DMS79 (cell line): ENCODE data around the gene NRARP.
"Not testable (repeated sequence)": the region's sequence is repeated elsewhere in the genome, so short reads cannot be mapped to it uniquely, and the experiment has no call there.

Experiments used
- DNase-seq: peaks from one replicate; lab custom pipeline; 2025; lab: John Stamatoyannopoulos, UW

NRARP gene, protein sequence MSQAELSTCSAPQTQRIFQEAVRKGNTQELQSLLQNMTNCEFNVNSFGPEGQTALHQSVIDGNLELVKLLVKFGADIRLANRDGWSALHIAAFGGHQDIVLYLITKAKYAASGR

DNA sequence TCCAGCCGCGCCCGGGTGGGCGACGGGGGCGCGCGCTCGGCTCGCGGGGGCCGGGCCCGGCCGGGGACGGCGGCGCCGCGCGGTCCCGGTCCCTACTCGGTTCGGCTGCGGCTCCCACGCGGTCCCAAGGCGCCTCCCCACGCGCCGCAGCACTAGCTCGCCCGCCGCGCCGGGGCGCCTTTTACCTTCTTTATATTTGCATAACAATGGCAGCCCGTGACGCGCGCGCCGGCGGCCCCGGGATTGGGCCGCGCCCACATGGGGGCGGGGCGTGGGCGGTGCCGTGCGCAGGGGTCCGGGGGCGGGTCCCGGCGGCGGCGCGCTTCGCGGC, at the start of gene NRARP:
Gene NRARP, minus strand, starts transcription at position 154 of the 331 bp plus-strand sequence. CDS start 343 bp downstream, outside the sequence.
- DNase-seq = peak; percentile 53

DNA sequence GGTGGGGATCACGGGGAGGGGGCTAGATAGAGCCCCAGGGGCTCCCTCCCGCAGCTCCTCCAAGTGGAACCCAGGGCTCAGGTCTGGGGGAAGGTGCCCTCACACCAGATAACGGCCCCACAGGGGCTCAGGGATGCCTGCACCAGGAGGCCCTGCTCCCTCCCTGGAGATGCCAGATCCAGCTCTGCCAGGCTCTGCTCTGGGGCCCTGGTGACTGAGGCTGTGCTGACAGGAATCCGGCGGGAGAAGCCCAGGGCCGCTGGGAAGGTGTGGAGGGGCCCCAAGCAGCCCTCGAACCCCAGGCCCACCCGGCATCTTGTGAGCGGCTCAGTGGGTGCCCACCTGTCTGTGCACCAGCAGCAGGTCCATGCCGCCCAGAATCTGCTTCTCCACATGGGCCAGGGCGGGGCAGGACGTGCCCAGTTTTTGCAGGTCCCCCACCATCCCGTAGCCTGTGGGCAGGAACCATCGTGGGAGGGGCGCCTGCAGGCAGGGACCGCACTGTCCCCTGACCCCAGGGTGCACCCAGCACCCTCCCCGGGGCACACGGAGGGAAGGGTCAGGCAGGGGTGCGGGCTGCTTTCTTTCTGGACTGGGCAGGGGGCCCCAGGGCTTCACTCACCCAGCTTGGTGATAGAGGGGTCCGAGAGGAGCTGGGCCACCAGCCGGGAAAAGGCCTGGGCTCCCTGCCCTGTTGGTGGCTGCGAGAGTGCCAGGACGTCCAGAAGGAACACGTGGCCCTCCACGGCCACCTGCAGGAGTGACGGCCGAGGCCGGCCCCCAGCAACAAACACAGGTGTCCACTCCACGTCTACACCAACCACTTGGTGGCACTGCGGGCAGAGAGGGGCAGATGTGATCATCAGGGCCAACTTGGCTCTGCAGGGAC, 48.9 kb upstream of the NRARP start:
- no peak for DNase-seq

GRCh38 chr9:137349471-137350033, 47.5 kb upstream of the NRARP start:
- no peak for DNase-seq

GRCh38 chr9:137348769-137349470, 46.8 kb upstream of the NRARP start:
- DNase-seq = no peak

GRCh38 chr9:137347928-137348327, 45.9 kb upstream of the NRARP start:
- no peak for DNase-seq

- DNase-seq = no peak
Measured at GRCh38 chr9:137342482-137342881, 40.4 kb upstream of the NRARP start.

GRCh38 chr9:137341227-137341626, 39.2 kb upstream of the NRARP start:
- DNase-seq = no peak

DNA sequence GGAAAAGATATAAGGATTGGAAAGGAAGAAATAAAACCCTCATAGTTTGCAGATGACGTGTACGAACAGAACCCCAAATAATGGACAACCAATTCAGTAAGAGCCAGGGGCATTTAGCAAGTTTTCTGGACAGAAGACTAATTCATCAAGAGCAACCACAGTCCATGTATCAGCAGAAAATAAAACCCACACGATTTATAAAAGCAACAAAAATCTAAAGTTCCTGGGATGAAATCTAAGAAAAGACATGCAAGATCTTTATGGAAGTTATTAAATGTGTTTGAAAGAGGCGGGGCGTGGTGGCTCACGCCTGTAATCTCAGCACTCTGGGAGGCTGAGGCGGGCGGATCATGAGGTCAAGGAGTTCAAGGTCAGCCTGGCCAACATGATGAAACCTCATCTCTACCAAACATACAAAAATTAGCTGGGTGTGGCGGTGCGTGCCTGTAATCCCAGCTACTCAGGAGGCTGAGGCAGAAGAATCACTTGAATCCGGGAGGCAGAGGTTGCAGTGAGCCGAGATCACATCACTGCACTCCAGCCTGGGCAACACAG, 37.9 kb upstream of the NRARP start:
- DNase-seq = not testable (repeated sequence)

GRCh38 chr9:137339045-137339907, 37.2 kb upstream of the NRARP start:
- no peak for DNase-seq

DNA sequence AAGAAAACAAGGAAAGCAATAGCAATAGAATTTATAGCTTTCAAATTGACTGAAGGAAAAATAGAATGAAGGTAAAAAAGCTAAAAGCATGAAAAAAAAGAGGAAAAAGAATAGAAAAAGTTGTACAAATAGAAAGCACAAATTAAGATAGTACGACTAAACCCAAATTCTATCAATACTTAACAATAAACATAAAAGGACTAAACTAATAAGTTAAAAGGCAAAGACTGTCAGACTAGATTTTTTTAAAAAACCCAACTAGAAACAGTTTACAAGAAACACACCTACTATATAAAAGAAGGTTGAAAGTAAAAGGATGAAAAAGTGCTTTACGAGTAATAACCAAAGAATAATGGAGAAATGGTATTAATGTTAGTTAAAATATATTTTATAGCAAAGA, 34.7 kb upstream of the NRARP start:
- no peak for DNase-seq

DNA sequence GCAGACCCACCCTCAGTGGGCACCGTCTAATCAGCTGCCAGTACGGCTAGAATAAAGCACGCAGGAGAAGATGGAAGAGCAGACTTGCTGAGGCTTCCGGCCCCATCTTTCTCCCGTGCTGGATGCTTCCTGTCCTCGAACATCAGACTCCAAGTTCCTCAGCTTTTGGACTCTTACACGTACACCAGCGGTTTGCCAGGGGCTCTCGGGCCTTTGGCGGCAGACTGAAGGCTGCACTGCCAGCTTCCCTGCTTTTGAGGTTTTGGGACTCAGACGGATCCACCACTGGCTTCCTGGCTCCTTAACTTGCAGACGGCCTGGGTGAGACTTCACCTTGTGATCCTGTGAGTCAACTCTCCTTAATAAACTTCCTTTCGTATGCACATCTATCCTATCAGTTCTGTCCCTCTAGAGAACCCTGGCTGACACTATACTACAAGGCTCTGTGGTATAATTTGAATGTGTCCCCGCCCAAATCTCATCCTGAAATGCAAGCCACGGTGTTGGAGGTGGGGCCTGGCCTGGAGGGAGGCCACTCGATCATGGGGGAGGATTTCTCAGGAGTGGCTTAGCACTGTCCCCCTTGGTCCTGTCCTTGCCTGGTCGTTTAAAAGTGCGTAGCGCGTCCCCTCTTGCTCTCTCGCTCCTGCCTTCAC, 31.1 kb upstream of the NRARP start:
- no peak for DNase-seq

GRCh38 chr9:137331929-137332328, 29.9 kb upstream of the NRARP start:
- DNase-seq = no peak

DNA sequence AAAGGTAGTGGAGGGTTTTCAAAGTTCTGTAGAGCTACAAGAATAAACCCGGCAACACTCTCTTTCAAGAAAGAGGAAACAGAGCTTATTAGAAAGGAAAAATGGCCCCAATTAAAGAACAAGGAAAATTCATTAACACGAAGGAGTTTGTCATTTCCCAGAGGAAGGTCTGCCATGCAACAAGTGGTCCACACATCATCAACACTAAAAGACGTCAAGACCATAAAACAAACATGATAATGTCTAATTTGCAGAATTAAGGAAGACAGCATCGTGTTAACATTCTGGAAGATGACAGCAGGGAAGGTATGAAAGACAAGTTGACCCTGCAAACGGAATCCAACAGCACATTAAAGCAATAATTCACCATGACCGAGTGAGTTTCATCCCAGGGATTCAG, 28.6 kb upstream of the NRARP start:
- DNase-seq = no peak

GRCh38 chr9:137329590-137329989, 27.5 kb upstream of the NRARP start:
- not testable (repeated sequence) for DNase-seq

- DNase-seq = not testable (repeated sequence)
Measured at GRCh38 chr9:137327641-137328550, 25.8 kb upstream of the NRARP start.

DNA sequence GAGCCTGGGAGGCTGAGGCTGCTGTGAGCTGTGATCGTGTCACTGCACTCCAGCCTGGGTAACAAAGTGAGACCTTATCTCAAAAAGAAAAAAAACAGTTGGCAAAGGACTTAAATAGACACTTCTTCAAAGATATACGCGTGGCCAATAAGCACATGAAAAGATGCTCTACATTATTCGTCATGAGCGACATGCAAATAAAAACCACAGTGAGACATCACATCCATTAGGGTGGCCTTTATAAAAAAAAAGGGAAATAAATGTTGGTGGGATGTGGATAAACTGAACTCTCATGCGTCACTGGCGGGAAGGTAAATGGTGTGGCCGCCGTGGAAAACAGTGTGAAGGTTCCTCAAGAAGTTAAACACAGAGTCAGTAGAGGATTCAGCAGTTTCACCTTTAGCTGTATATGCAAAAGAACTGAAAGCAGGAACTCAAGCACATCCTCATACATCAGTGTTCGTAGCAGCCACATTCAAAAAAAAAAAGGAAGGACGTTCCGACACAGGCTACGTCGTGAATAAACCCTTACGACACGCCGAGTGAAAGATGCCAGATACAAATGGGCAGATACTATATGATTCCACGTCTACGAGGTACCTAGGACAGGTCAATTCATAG, 24.5 kb upstream of the NRARP start:
- DNase-seq = no peak

DNA sequence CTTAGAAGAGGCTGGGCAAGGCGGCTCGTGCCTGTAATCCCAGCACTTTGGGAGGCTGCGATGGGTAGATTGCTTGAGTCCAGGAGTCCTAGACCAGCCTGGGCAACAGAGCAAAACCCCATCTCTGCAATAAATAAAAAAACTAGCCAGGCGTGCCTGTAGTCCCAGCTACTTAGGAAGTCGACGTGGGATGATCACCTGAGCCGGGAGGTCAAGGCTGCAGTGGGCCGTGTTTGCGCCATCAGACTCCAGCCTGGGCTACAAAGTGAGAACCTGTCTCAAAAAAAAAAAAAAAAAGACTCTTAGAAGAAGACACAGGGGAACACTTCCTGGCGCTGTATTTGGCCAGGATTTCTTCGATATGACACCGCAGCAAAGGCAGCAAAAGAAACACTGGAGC, 23.7 kb upstream of the NRARP start:
- no peak for DNase-seq

GRCh38 chr9:137325124-137325523, 23.1 kb upstream of the NRARP start:
- DNase-seq = no peak

GRCh38 chr9:137323531-137324331, 21.7 kb upstream of the NRARP start:
- DNase-seq = no peak
